ENCODE data around the gene OSTF1. TPM values are rescaled to one million over a fixed set of nuclear protein-coding genes. Genes with fewer than 3 reads are reported as not detected.
A peak's percentile ranks its signal among the peaks of the same experiment; 100 is the strongest.

Gene OSTF1
- total RNA-seq, 6 experiments from 2014 or later = 19.7 to 34.6 (median 24.7) TPM

GRCh38 chr9:75142202-75142601 is 53.9 kb downstream of the OSTF1 start:
- no peak overlapping the region for H3K27ac ChIP-seq
- no peaks in the 10 kb centered on the region for H3K27me3 ChIP-seq
- H3K4me3 ChIP-seq = no peak overlapping the region
- H3K9me3 ChIP-seq = no peaks in the 10 kb centered on the region
- peaks cover 0 to 39% (median 1%) of the 10 kb centered on the region in 4 donors for H3K36me3 ChIP-seq
- ATAC-seq = peak; percentile 57 to 74 (median 68)
- H3K4me1 ChIP-seq = no peaks in the 10 kb centered on the region
- WGBS (ENCODE audit: insufficient coverage, low coverage, low lambda C conversion rate, missing lambda C conversion rate) = 38% methylated on average over 1 of the region's 2 CpGs
- TF ChIP-seq POLR2A (IDR thresholded peaks at IDR 0.05) (no peak), CTCF (IDR thresholded peaks at IDR 0.05) (no peak)
- intact Hi-C loops (cut with DNase I) = no loop called here
- no peak for DNase-seq

GRCh38 chr9:75146229-75146628 is 57.9 kb downstream of the OSTF1 start:
- H3K9me3 ChIP-seq = no peaks in the 10 kb centered on the region
- H3K27ac ChIP-seq = no peak overlapping the region
- H3K36me3 ChIP-seq = peaks cover 0 to 35% (median 7%) of the 10 kb centered on the region in 4 donors
- WGBS (ENCODE audit: insufficient coverage, low coverage, low lambda C conversion rate, missing lambda C conversion rate) = 92% methylated on average over 2 of the region's 3 CpGs
- DNase-seq (no peak), ATAC-seq (no peak)
- intact Hi-C loops (cut with DNase I) = no loop called here
- no peak for TF ChIP-seq POLR2A (IDR thresholded peaks at IDR 0.05)
- no peak overlapping the region for H3K4me3 ChIP-seq
- no peaks in the 10 kb centered on the region for H3K27me3 ChIP-seq
- H3K4me1 ChIP-seq = peaks cover 0 to 9% (median 3%) of the 10 kb centered on the region in 4 donors

- Histone ChIP-seq H3K4me3 (no peak overlapping the region), H3K36me3 (peaks cover 0 to 30% (median 7%) of the 10 kb centered on the region in 4 donors), H3K27me3 (no peaks in the 10 kb centered on the region), H3K9me3 (no peaks in the 10 kb centered on the region), H3K27ac (peak overlapping the region in 2 of 3 donors; percentile 4 to 28), H3K4me1 (peaks cover 0 to 9% (median 3%) of the 10 kb centered on the region in 4 donors)
- TF ChIP-seq CTCF (IDR thresholded peaks at IDR 0.05) (no peak), POLR2A (IDR thresholded peaks at IDR 0.05) (no peak)
- 40% methylated on average over 4 of the region's 4 CpGs for WGBS (ENCODE audit: insufficient coverage, low coverage, low lambda C conversion rate, missing lambda C conversion rate)
- no peak for DNase-seq
- ATAC-seq = peak; percentile 22 to 58 (median 42)
- intact Hi-C loops (cut with DNase I) = no loop called here
These were observed 59.3 kb downstream of the OSTF1 start for GRCh38 chr9:75147638-75148037.

- ATAC-seq (peak; percentile 71 to 78 (median 74)), DNase-seq (no peak)
- H3K27ac ChIP-seq = peak overlapping the region in 2 of 3 donors; percentile 4 to 28
- WGBS (ENCODE audit: insufficient coverage, low coverage, low lambda C conversion rate, missing lambda C conversion rate) = 0% methylated on average over 1 of the region's 1 CpG
- intact Hi-C loops (cut with DNase I) = no loop called here
- H3K27me3 ChIP-seq = no peaks in the 10 kb centered on the region
- H3K36me3 ChIP-seq = peaks cover 0 to 23% (median 7%) of the 10 kb centered on the region in 4 donors
- peaks cover 0 to 9% (median 3%) of the 10 kb centered on the region in 4 donors for H3K4me1 ChIP-seq
- H3K4me3 ChIP-seq = no peak overlapping the region
- H3K9me3 ChIP-seq = no peaks in the 10 kb centered on the region
- TF ChIP-seq POLR2A (IDR thresholded peaks at IDR 0.05) = no peak
These were observed 60.2 kb downstream of the OSTF1 start for GRCh38 chr9:75148561-75148960.

GRCh38 chr9:75149841-75150241 is 61.5 kb downstream of the OSTF1 start:
- DNase-seq (no peak), ATAC-seq (peak in 2 of 4 donors; percentile 26 to 30)
- Histone ChIP-seq H3K4me3 (no peak overlapping the region), H3K4me1 (peaks cover 0 to 9% (median 3%) of the 10 kb centered on the region in 4 donors), H3K36me3 (peaks cover 0 to 15% (median 5%) of the 10 kb centered on the region in 4 donors), H3K27me3 (no peaks in the 10 kb centered on the region), H3K27ac (no peak overlapping the region), H3K9me3 (no peaks in the 10 kb centered on the region)
- WGBS (ENCODE audit: insufficient coverage, low coverage, low lambda C conversion rate, missing lambda C conversion rate) = 52% methylated on average over 6 of the region's 6 CpGs
- intact Hi-C loops (cut with DNase I) = no loop called here
- TF ChIP-seq CTCF (IDR thresholded peaks at IDR 0.05) = no peak
- no peak for TF ChIP-seq POLR2A (IDR thresholded peaks at IDR 0.05)
